Endothelial cell of umbilical vein (primary cell): ENCODE data around the gene PSMA5.

Experiments used
- EZH2 ChIP-seq: IDR thresholded peaks from 2 replicates; pipeline ENCODE4 v1.6.1; 2012; ENCODE audit warnings: borderline replicate concordance, low read depth, mild to moderate bottlenecking, moderate library complexity, low read length, inconsistent platforms; ENCODE audit not compliant: severe bottlenecking
- GATA2 ChIP-seq: IDR thresholded peaks from 2 replicates; pipeline ENCODE4 v1.7.0; 2011; ENCODE audit warnings: low read depth, mild to moderate bottlenecking, moderate library complexity, mixed read lengths, low read length; ENCODE audit not compliant: insufficient read length, insufficient read depth
- JUN ChIP-seq: IDR thresholded peaks from 2 replicates; pipeline ENCODE4 v1.6.1; 2011; ENCODE audit warnings: borderline replicate concordance, low read depth; ENCODE audit not compliant: insufficient read length, insufficient read depth
- MYC ChIP-seq: IDR thresholded peaks from one replicate; pipeline ENCODE4 v1.6.1; 2011; ENCODE audit warnings: mild to moderate bottlenecking, low read depth, low read length
- POLR2A ChIP-seq: IDR thresholded peaks from 2 replicates; pipeline ENCODE4 v1.6.1; 2012; ENCODE audit warnings: low read depth, mild to moderate bottlenecking, control low read depth, low read length
- POLR2AphosphoS5 ChIP-seq: IDR thresholded peaks from 2 replicates; pipeline ENCODE4 v1.6.1; 2012; ENCODE audit warnings: low read depth, mild to moderate bottlenecking, control low read depth, low read length, moderate library complexity; ENCODE audit not compliant: insufficient read depth
- TF ChIP-seq, protein P1 (sequence below), 2 donors: IDR thresholded peaks; 1 replicate in 1 of 2; 2 replicates in 1 of 2; pipeline ENCODE4 v1.5.1; 2011; ENCODE audit warnings: low read length in 2 of 2, mild to moderate bottlenecking in 2 of 2, moderate library complexity in 2 of 2, control low read depth in 1 of 2, inconsistent platforms in 1 of 2, low read depth in 1 of 2; ENCODE audit not compliant: insufficient read depth in 1 of 2; ENCODE audit errors: extremely low read depth in 1 of 2
- TF ChIP-seq, protein P2 (sequence below): IDR thresholded peaks from 2 replicates; pipeline ENCODE4 v1.6.1; 2011; ENCODE audit not compliant: insufficient read depth, insufficient read length

- TF ChIP-seq, protein P1, sequence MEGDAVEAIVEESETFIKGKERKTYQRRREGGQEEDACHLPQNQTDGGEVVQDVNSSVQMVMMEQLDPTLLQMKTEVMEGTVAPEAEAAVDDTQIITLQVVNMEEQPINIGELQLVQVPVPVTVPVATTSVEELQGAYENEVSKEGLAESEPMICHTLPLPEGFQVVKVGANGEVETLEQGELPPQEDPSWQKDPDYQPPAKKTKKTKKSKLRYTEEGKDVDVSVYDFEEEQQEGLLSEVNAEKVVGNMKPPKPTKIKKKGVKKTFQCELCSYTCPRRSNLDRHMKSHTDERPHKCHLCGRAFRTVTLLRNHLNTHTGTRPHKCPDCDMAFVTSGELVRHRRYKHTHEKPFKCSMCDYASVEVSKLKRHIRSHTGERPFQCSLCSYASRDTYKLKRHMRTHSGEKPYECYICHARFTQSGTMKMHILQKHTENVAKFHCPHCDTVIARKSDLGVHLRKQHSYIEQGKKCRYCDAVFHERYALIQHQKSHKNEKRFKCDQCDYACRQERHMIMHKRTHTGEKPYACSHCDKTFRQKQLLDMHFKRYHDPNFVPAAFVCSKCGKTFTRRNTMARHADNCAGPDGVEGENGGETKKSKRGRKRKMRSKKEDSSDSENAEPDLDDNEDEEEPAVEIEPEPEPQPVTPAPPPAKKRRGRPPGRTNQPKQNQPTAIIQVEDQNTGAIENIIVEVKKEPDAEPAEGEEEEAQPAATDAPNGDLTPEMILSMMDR (IDR thresholded peaks at IDR 0.05; ENCODE audit: extremely low read depth in 1 of 2, insufficient read depth in 1 of 2, low read depth in 1 of 2, low read length in 2 of 2), result no peak
- TF ChIP-seq, protein P2, sequence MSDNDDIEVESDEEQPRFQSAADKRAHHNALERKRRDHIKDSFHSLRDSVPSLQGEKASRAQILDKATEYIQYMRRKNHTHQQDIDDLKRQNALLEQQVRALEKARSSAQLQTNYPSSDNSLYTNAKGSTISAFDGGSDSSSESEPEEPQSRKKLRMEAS, result no peak
- no peak for TF ChIP-seq JUN
- TF ChIP-seq POLR2A, result no peak
- TF ChIP-seq EZH2, result no peak
- no peak for TF ChIP-seq POLR2AphosphoS5
- no peak for TF ChIP-seq MYC
- no peak for TF ChIP-seq GATA2
Observed at GRCh38 chr1:109394591-109395281, 31.5 kb downstream of the PSMA5 start.
